Neutrophil (primary cell): Measurements from ENCODE around the gene LTC4S.

Experiments used
- H3K27ac ChIP-seq: fragments of 200-600 bp; sonication (generic); 2 replicates; pipeline ENCODE4 v1.5.1; 2016; ENCODE audit warnings: mild to moderate bottlenecking, moderate library complexity
- H3K27me3 ChIP-seq: fragments of 200-600 bp; sonication (generic); 2 replicates; pipeline ENCODE4 v1.6.0; 2016; ENCODE audit warnings: mild to moderate bottlenecking
- H3K36me3 ChIP-seq: fragments of 200-600 bp; sonication (generic); 2 replicates; pipeline ENCODE4 v1.5.1; 2017
- H3K4me1 ChIP-seq, 2 experiments: fragments of 200-600 bp in 1 of 2; sonication (generic) in 1 of 2; 1 replicate in 1 of 2; 2 replicates in 1 of 2; pipeline versions ENCODE4 v1.5.1 to v1.6.1; 2013 to 2016; ENCODE audit warnings: low read depth in 1 of 2, low read length in 1 of 2, mild to moderate bottlenecking in 1 of 2, moderate library complexity in 1 of 2; ENCODE audit not compliant: control insufficient read depth in 1 of 2, insufficient read depth in 1 of 2
- H3K4me3 ChIP-seq, 2 experiments: fragments of 200-600 bp in 1 of 2; sonication (generic) in 1 of 2; 1 replicate in 1 of 2; 2 replicates in 1 of 2; pipeline ENCODE4 v1.5.1; 2013 to 2016; ENCODE audit warnings: low read depth in 1 of 2, low read length in 1 of 2, mild to moderate bottlenecking in 1 of 2, moderate library complexity in 1 of 2
- H3K9me3 ChIP-seq: fragments of 200-600 bp; sonication (generic); 2 replicates; pipeline ENCODE4 v1.5.1; 2016
- CTCF ChIP-seq: fragments of 200-600 bp; sonication (generic); IDR thresholded peaks from 2 replicates; pipeline ENCODE4 v1.5.1; 2016; ENCODE audit warnings: antibody characterized with exemption

LTC4S gene

GRCh38 chr5:179837076-179838011 lies 43.6 kb downstream of the LTC4S start:
- peak overlapping the region; percentile 54 for H3K27ac ChIP-seq
- TF ChIP-seq CTCF: no peak
- H3K4me1 ChIP-seq: no peaks in the 10 kb centered on the region
- H3K9me3 ChIP-seq: no peaks in the 10 kb centered on the region
- H3K4me3 ChIP-seq: no peak overlapping the region
- no peaks in the 10 kb centered on the region for H3K27me3 ChIP-seq
- H3K36me3 ChIP-seq: peaks cover 71% of the 10 kb centered on the region

GRCh38 chr5:179839328-179840256 lies 45.8 kb downstream of the LTC4S start:
- Histone ChIP-seq H3K4me3 (no peak overlapping the region), H3K9me3 (no peaks in the 10 kb centered on the region), H3K4me1 (peaks cover 0 to 4% of the 10 kb centered on the region in 2 experiments), H3K27me3 (no peaks in the 10 kb centered on the region), H3K36me3 (peaks cover 51% of the 10 kb centered on the region), H3K27ac (no peak overlapping the region)
- TF ChIP-seq CTCF: no peak

- H3K36me3 ChIP-seq: peaks cover 46% of the 10 kb centered on the region
- H3K4me1 ChIP-seq: peaks cover 0 to 4% of the 10 kb centered on the region in 2 experiments
- H3K4me3 ChIP-seq: no peak overlapping the region
- H3K27ac ChIP-seq: no peak overlapping the region
- H3K9me3 ChIP-seq: no peaks in the 10 kb centered on the region
- no peaks in the 10 kb centered on the region for H3K27me3 ChIP-seq
- no peak for TF ChIP-seq CTCF
Measured at GRCh38 chr5:179840321-179840720, 46.5 kb downstream of the LTC4S start.

- no peak for TF ChIP-seq CTCF
- peaks cover 42% of the 10 kb centered on the region for H3K36me3 ChIP-seq
- H3K4me3 ChIP-seq: no peak overlapping the region
- H3K4me1 ChIP-seq: peaks cover 0 to 4% of the 10 kb centered on the region in 2 experiments
- no peaks in the 10 kb centered on the region for H3K27me3 ChIP-seq
- no peak overlapping the region for H3K27ac ChIP-seq
- H3K9me3 ChIP-seq: no peaks in the 10 kb centered on the region
Measured at GRCh38 chr5:179840766-179841165, 47.0 kb downstream of the LTC4S start.

- no peaks in the 10 kb centered on the region for H3K9me3 ChIP-seq
- H3K36me3 ChIP-seq: peaks cover 33% of the 10 kb centered on the region
- H3K27me3 ChIP-seq: no peaks in the 10 kb centered on the region
- peaks cover 0 to 4% of the 10 kb centered on the region in 2 experiments for H3K4me1 ChIP-seq
- no peak overlapping the region for H3K4me3 ChIP-seq
- no peak overlapping the region for H3K27ac ChIP-seq
- TF ChIP-seq CTCF: no peak
Measured at GRCh38 chr5:179841621-179842020, 47.8 kb downstream of the LTC4S start.
